Measurements from ENCODE around the gene TMX2. TPM values are rescaled to one million over a fixed set of nuclear protein-coding genes. Genes with fewer than 3 reads are reported as not detected.

Gene TMX2
- total RNA-seq, 2 experiments from 2014 or later, result 54.9 to 66.9 TPM

DNA sequence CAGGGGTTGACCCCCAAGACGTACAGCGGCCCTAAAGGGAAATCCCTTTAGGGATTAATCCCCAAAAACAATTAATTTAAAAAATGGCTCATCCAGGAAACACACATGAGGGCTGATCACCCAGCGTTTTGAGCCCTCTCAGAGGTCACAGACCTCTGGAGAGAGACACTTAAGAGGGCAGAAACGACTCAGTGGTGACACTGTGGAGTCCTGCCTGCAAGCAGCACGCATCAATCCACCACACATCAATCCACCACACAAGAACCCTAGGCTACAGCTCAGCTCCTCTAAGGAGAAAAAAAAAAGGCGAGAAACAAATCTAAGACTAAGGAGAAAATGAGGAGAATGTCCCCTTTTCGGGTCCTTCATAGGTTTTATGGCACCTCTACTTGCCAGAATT is 16.4 kb downstream of the TMX2 start:
- Histone ChIP-seq H3K4me1 (ENCODE audit: insufficient read depth, low read length, poor library complexity, severe bottlenecking) (peaks cover 12% of the 10 kb centered on the region), H4K20me1 (ENCODE audit: insufficient read depth, low read length) (peaks cover 13% of the 10 kb centered on the region)
- POLR2A ChIA-PET, result interaction anchor here (0.6 to 0.7 kb wide), 2 partner anchors 14 to 56 kb away, joined by 3 to 6 read pairs; no protein-coding TSS in a partner anchor

DNA sequence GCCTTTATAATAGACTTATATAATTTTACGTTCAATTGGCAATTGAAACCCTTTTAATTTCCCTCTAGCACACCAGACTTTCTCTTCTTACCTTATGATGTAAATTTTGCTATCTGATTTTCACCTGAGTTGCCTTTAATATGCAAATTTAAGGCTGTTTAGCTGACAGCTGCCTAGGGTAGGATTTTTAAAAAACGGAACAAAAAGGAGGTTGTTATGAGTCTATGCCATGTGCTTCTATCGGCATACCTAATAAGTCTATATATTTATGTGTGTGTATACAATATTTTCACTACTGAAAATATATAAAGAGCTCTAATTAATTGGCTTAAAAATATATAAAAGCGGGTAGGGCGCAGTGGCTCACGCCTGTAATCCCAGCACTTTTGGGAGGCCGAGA is 17.1 kb downstream of the TMX2 start:
- H3K4me1 ChIP-seq (ENCODE audit: insufficient read depth, low read length, poor library complexity, severe bottlenecking), result peaks cover 12% of the 10 kb centered on the region
- no peak for DNase-seq (ENCODE audit: low spot score)
- peaks cover 7% of the 10 kb centered on the region; the same call in 1 of the 2 replicates for H4K20me1 ChIP-seq (ENCODE audit: insufficient read depth, low read length)
- H3K4me3 ChIP-seq (ENCODE audit: low read depth, low read length, poor library complexity, severe bottlenecking), result no peak overlapping the region
- peaks cover 96% of the 10 kb centered on the region for H3K79me2 ChIP-seq (ENCODE audit: insufficient read depth, low read depth, low read length)
- H3K9me2 ChIP-seq (ENCODE audit: insufficient read depth, low read length), result no peaks in the 10 kb centered on the region
- H3K9me3 ChIP-seq (ENCODE audit: low read length), result no peaks in the 10 kb centered on the region
- intact Hi-C loops (cut with micrococcal nuclease; ENCODE audit: unreplicated experiment), result no loop called here
- ChIA-PET CTCF (ENCODE audit: unreplicated experiment) (no interaction called here), POLR2A (interaction anchor here (0.8 to 0.9 kb wide), 2 partner anchors 15 to 1949 kb away, joined by 3 read pairs; no protein-coding TSS in a partner anchor)
- peak overlapping the region; percentile 12 for H3K27ac ChIP-seq (ENCODE audit: low read depth, low read length, poor library complexity, severe bottlenecking)
- H3K4me2 ChIP-seq (ENCODE audit: low read length), result peak overlapping the region; percentile 33; the same call in 1 of the 2 replicates
- TF ChIP-seq, protein P1, sequence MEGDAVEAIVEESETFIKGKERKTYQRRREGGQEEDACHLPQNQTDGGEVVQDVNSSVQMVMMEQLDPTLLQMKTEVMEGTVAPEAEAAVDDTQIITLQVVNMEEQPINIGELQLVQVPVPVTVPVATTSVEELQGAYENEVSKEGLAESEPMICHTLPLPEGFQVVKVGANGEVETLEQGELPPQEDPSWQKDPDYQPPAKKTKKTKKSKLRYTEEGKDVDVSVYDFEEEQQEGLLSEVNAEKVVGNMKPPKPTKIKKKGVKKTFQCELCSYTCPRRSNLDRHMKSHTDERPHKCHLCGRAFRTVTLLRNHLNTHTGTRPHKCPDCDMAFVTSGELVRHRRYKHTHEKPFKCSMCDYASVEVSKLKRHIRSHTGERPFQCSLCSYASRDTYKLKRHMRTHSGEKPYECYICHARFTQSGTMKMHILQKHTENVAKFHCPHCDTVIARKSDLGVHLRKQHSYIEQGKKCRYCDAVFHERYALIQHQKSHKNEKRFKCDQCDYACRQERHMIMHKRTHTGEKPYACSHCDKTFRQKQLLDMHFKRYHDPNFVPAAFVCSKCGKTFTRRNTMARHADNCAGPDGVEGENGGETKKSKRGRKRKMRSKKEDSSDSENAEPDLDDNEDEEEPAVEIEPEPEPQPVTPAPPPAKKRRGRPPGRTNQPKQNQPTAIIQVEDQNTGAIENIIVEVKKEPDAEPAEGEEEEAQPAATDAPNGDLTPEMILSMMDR (conservative IDR thresholded peaks at IDR 0.05; ENCODE audit: low read length), result no peak
- TF ChIP-seq EZH2phosphoT487 (IDR thresholded peaks at IDR 0.05; ENCODE audit: borderline replicate concordance, low read depth, low read length), result no peak
- BruUV-seq (replicated peaks), result no TSS peak
- H2AFZ ChIP-seq (ENCODE audit: low read length), result no peak overlapping the region
- peaks cover 68% of the 10 kb centered on the region for H3K36me3 ChIP-seq (ENCODE audit: insufficient read depth, low read length)

More for the DNA sequence above, 16.4 kb downstream of the TMX2 start:
- H3K9me3 ChIP-seq (ENCODE audit: low read length), result no peaks in the 10 kb centered on the region
- H3K27ac ChIP-seq (ENCODE audit: low read depth, low read length, poor library complexity, severe bottlenecking), result peak overlapping the region; percentile 12
- no peaks in the 10 kb centered on the region for H3K9me2 ChIP-seq (ENCODE audit: insufficient read depth, low read length)
- H3K4me2 ChIP-seq (ENCODE audit: low read length), result peak overlapping the region; percentile 33; the same call in 1 of the 2 replicates
- no TSS peak for BruUV-seq (replicated peaks)
- intact Hi-C loops (cut with micrococcal nuclease; ENCODE audit: unreplicated experiment), result no loop called here
- no peak overlapping the region for H3K4me3 ChIP-seq (ENCODE audit: low read depth, low read length, poor library complexity, severe bottlenecking)
- H2AFZ ChIP-seq (ENCODE audit: low read length), result no peak overlapping the region
- CTCF ChIA-PET (ENCODE audit: unreplicated experiment), result interaction anchor here (0.5 kb wide), 1 partner anchor 402 kb away, joined by 3 read pairs; no protein-coding TSS in a partner anchor
- no peak for TF ChIP-seq EZH2phosphoT487 (IDR thresholded peaks at IDR 0.05; ENCODE audit: borderline replicate concordance, low read depth, low read length)
- TF ChIP-seq, protein P1 (conservative IDR thresholded peaks at IDR 0.05; ENCODE audit: low read length), result no peak
- H3K36me3 ChIP-seq (ENCODE audit: insufficient read depth, low read length), result peaks cover 69% of the 10 kb centered on the region
- H3K79me2 ChIP-seq (ENCODE audit: insufficient read depth, low read depth, low read length), result peaks cover 96% of the 10 kb centered on the region
- no peak for DNase-seq (ENCODE audit: low spot score)

DNA sequence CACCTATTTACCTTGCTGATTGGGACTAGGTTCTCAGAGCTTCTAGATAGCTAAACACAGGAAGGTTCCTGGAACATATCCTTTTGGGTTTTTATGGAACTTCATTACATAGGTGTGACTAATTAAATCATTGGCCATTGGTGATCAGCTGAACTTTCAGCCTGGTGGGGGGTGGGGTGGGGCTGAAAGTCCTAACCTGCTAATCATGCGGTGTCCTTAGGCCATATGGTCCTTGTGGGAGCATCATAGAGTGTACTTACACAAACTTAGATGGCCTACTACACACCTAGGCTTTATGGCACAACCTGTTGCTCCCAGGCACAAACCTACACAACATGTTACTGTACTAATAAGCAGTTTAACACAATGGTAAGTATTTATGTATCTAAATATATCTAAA is 20.3 kb downstream of the TMX2 start:
- Histone ChIP-seq H4K20me1 (ENCODE audit: insufficient read depth, low read length) (peaks cover 4% of the 10 kb centered on the region; the same call in 1 of the 2 replicates), H3K36me3 (ENCODE audit: insufficient read depth, low read length) (peaks cover 64% of the 10 kb centered on the region), H3K79me2 (ENCODE audit: insufficient read depth, low read depth, low read length) (peaks cover 87% of the 10 kb centered on the region), H3K27ac (ENCODE audit: low read depth, low read length, poor library complexity, severe bottlenecking) (no peak overlapping the region), H3K4me1 (ENCODE audit: insufficient read depth, low read length, poor library complexity, severe bottlenecking) (peaks cover 12% of the 10 kb centered on the region), H2AFZ (ENCODE audit: low read length) (no peak overlapping the region), H3K9me3 (ENCODE audit: low read length) (no peaks in the 10 kb centered on the region), H3K4me3 (ENCODE audit: low read depth, low read length, poor library complexity, severe bottlenecking) (no peak overlapping the region), H3K9me2 (ENCODE audit: insufficient read depth, low read length) (no peaks in the 10 kb centered on the region), H3K4me2 (ENCODE audit: low read length) (no peak overlapping the region)
- POLR2A ChIA-PET, result interaction anchor here (1.3 kb wide), 1 partner anchor 18 kb away, joined by 6 read pairs; no protein-coding TSS in a partner anchor
- TF ChIP-seq, protein P1 (conservative IDR thresholded peaks at IDR 0.05; ENCODE audit: low read length), result no peak
- no peak for TF ChIP-seq EZH2phosphoT487 (IDR thresholded peaks at IDR 0.05; ENCODE audit: borderline replicate concordance, low read depth, low read length)
- intact Hi-C loops (cut with micrococcal nuclease; ENCODE audit: unreplicated experiment), result no loop called here
- no TSS peak for BruUV-seq (replicated peaks)
- CTCF ChIA-PET (ENCODE audit: unreplicated experiment), result interaction anchor here (0.6 kb wide), 1 partner anchor 774 kb away, joined by 11 read pairs; no protein-coding TSS in a partner anchor
- DNase-seq (ENCODE audit: low spot score), result no peak
